ENCODE results near the gene FAM81A. TPM values are rescaled to one million over a fixed set of nuclear protein-coding genes. Genes with fewer than 3 reads are reported as not detected.
A peak's percentile ranks its signal among the peaks of the same experiment; 100 is the strongest.

Gene FAM81A
- total RNA-seq, 1 experiment from 2014 or later: 3.9 TPM

DNA sequence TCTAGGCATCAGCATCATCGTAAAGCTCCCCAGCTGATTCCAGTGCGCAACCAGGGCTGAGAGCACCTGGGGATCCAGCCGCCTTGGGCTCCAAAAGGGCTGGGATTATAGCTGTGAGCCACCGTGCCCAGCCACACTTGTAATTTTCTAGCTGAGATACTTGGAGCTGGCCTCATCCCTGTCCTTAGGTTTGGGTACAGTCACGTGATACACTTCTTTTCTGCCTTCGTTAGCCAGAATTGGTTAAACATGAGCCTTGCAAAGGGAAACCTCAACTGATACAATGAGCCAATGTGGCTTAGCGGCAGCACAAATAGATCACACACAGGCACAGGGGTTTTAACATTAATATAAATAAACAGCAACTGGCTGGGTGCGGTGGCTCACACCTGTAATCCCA is 103.8 kb downstream of the FAM81A start:
- DNase-seq (ENCODE audit: low spot score): no peak

DNA sequence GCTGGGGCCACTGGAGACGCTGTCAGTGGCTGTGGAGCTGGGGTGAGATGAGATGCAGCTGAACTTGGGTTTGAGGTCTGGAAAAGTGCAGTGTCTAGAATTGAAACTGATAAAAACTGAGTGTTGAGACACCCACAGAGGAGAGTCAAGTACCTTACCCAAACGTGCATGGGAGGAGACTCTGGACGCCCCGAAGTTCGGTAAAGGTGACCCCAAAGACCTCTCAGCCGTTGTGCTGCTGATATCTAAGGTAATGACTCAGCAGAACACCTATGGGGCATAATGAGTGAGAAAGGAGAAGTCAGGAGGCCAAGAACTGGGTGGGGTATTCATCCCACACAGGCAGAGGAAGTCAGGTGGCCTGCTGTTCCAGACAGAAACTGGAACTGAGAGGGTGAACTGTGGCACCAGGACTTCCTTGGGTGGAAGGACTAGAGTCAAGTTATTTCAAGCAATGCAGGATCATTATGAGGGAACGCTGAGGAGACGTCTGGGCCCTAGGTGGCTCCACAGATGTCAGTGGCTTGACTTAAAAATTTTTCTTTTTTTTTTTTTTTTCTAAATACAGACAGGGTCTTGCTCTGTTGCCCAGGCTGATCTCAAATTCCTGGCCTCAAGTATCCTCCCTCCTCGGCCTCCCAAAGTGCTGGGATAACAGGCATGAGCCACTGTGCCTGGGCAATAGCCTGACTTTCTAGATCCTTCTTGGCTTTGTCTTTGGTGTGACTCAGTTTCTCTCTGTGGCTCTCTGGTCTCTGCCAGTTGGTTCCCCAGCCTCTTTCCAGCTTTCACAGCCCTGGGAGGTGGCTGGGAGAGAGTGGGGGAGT is 105.9 kb downstream of the FAM81A start:
- no peak for DNase-seq (ENCODE audit: low spot score)

DNA sequence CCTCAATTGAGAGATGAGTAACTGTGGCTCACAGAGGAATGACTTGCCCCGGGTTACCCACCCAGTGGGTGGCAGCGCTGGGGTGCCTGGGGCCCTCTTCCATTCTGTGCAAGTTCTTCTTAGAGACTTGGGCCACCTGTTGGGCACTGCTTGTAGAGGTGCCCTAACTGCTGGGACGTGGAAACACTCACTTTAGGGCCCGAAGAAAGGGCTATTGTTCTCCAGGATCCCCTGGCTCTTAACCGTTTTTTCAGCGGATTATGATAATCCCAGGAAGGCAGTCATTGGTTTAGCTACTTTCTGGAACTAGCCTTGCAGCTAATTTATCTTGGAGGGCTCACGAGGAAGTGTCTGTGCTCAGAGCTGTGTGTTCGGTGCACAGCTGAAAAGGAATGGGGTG is 107.6 kb downstream of the FAM81A start:
- no peak for DNase-seq (ENCODE audit: low spot score)

DNA sequence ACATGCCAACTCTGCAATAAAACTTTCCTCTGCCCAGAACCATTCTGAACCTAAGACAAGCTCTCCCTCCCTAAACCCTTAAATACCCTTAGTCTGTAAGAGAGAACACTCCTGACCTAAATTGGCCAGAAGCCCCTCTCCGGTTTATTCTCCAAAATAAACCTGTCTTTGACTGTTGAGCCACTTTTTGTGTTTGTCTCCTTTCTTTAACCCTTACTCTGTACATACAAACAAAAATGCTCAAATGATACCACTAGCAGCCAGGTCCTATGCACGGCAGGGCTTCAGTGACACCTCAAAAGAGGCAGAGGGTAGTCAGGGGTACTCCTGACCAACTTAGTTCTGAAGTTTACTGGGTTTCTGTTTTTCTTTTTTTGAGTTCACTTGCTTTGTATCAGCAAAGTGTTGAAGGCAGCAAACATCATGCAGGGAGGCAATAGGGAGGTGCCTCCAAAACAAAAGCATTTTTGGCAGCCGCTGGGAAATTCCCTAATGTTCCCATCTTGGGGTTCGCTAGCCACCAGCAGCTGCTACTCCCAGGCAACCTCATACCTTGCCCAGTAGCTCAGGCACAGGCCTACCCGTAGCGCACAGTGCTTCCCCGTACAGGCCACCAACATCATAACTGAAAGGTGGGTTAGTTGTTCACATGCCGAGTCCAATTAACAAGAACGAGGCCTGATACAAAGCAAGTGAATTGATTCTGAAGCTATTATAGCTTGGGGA is 110.7 kb downstream of the FAM81A start:
- DNase-seq (ENCODE audit: low spot score): no peak

DNA sequence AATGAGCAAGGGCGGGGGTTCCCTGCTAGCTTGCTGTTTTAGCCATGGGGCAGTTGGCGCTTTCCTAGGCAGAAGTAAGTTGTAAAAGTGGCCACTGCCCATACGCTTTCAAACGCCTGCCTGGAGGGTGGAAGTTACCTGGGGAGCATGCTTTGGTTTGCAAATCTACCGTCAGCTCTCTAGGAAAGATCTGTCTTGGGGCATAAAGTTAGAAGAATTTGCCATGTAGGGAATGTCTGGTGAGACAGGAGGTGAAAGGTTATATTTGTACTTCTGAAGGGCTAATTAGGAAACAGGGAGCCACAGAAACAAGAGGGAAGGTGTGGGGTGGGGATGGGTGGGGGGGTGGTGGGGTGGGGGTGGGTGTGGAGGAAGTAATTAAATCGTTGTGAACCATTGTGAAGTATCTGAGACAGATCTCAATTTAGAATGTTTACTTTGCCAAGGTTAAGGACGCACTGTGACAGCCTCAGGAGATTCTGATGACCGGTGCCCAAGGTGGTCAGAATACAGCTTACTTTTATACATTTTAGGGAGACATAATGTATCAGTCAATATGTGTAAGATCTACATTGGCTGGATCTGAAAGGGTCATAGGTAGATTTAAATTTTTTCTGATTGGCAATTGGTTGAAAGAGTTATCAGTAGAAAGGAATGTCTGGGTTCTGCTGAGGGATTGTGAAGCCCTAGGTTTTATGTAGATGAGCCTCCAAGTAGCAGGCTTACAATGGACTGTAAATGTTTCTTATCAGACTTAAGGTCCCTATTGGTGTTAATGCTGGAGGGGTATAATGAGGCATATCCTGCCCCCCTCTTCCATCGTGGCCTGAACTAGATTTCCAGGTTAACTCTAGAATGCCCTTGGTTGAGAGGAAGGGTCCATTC is 111.6 kb downstream of the FAM81A start:
- no peak for DNase-seq (ENCODE audit: low spot score)

DNA sequence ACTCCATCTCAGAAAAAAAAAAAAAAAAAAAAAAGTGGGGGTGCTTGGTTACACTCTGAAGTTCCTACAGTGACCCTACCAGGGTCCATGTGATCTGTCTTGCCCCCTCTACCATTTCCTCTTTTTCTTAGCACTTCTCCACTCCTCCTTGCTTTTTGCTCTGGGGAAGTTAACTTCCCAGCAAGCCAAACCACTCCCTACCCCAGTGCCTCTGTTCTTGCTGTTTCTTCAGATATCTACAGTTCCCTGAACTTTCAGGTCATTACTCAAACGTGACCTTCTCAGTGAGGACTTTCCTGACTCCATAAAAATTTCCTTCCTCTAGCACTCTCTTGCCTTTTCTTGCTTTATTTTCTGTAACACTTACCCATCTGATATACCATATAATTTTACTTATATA is 112.5 kb downstream of the FAM81A start:
- DNase-seq (ENCODE audit: low spot score): no peak

DNA sequence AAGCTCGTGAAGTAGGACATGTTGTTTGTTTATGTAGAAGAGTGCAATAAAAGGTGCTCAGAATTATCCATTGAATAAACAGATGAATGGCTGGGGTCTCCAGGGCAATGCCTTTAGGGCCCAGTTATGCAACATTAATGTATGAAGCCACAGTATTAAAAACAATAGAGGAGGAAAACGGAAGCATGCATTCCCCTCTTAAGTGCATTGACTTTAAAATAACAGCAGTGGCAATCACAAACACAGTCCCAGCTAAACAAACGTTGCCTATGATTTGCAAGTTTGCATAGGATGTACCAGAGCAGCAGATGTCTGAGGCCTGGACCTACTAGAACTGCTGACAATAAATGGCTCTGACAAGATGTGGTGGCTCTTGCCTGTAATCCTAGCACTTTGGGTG is 113.0 kb downstream of the FAM81A start:
- DNase-seq (ENCODE audit: low spot score): no peak

DNA sequence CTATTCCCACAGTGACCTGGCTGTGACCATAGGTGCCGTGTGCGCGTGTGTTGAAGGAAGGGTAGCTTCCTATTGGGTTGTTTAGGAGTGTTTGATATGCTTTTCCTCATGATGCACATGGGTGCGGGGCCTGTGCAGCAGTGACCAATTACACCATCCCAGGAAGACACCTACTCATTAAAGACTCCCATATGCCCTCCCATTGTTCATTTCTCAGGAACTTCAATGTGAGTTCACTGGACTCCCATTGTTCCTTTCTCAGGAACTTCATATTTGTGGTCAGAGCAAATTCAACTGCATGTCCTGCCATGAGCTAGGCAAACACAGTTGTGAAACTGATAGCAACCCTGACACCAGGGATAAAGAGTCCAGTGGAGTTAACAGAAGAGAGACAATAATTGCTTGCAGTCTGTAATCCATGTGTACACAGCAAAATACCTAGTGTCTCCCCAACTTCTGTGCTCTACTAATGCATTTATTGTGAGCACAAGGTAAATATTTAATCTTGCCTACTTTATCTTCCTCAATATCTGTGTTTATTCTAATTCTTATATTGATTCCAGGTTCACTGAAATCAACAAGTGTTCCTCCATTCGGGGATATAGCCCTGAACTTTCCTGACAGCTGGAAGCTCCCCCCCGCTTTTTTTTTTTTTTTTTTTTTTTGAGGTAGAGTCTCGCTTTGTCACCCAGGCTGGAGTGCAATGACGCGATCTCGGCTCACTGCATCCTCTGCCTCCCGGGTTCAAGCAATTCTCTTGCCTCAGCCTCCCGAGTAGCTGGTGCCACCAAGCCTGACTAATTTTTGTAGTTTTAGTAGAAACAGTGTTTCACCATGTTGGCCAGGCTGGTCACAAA is 116.1 kb downstream of the FAM81A start:
- peak; percentile 54 for DNase-seq (ENCODE audit: low spot score)

DNA sequence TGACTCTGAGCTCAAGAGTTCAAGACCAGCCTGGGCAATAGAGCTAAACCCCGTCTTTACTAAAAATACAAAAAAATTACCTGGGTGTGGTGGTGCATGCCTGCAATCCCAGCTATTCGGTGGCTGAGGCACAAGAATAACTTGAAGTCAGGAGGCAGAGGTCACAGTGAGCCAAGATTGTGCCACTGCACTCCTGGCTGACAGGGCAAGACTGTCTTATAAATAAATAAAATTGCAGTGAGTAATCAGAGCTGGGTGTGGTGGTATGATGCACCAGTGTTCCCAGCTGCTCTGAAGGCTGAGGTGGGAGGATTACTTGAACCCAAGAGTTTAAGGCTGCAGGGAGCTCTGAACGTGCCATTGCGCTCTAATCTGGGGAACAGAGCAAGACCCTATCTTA is 117.7 kb downstream of the FAM81A start:
- DNase-seq (ENCODE audit: low spot score): peak; percentile 23

DNA sequence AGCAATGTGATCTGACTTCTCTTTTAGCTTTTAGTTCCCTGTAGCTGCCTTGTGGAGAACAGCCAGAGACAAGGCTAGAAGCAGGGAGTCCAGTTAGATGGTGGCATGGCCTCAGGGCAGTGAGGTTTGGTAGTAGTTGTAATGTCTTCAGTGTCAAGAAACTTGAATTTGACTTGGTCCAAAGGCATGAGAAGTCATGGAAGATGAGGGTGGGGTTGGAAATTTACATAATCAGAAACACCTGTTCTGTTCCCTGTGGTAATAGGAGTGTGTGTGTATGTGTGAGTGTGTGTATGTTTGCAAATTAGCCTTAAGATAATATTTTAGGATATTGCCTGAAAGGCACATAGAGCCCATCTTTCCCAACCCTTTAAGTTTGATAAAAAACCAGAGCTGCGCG is 118.4 kb downstream of the FAM81A start:
- DNase-seq (ENCODE audit: low spot score): no peak

DNA sequence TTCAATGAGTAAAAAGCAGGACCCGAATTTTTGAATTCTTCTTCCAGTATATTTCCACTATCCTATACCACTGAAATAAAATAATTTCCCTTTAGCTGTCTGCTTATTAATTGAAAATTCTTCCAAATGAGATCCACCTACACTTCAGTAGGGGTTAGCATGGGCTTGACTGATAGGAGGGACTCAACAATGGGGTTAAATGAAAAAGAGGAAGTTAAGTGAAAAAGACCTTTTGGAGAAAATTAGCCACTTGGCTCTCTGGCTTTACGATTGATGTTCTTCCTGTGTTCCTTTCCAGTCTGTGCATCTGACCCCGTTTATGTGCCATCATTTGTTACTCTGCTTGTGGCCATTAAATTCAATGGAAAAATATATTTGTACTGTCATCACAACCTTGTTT is 119.6 kb downstream of the FAM81A start:
- no peak for DNase-seq (ENCODE audit: low spot score)

DNA sequence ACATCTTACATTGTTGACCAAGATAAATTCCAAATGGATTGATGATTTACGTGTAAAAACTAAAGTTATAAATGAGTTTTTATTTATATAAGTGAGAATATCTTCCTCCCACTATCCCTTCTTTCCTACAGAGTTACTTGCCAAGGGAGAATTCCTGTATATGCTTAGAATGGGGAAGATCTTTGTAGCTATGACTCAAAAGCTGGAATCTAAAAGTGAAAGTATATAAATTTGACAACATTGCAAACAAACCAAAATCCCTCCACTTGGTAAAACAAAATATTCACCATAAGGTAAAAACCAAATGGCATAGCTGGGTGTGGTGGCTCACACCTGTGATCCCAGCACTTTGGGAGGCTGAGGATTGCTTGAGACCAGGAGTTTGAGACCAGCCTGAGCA is 120.9 kb downstream of the FAM81A start:
- DNase-seq (ENCODE audit: low spot score): no peak

DNA sequence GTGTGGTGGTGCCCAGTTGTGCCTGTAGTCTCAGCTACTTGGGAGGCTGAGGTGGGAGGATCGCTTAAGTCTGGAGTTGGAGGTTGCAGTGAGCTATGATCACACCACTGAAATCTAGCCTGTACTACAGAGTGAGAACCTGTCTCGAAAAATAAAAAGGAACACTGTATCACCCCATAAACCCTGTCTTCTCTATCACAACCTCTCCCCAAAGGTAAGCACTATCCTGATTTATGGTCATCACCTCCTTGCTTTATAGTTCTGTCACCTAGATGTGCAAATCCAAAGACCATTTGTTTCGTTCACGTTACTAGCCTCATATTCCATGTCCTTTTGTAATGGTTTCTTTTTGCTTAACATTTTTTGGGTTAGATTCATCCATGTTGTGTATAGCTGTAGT is 123.6 kb downstream of the FAM81A start:
- DNase-seq (ENCODE audit: low spot score): no peak

DNA sequence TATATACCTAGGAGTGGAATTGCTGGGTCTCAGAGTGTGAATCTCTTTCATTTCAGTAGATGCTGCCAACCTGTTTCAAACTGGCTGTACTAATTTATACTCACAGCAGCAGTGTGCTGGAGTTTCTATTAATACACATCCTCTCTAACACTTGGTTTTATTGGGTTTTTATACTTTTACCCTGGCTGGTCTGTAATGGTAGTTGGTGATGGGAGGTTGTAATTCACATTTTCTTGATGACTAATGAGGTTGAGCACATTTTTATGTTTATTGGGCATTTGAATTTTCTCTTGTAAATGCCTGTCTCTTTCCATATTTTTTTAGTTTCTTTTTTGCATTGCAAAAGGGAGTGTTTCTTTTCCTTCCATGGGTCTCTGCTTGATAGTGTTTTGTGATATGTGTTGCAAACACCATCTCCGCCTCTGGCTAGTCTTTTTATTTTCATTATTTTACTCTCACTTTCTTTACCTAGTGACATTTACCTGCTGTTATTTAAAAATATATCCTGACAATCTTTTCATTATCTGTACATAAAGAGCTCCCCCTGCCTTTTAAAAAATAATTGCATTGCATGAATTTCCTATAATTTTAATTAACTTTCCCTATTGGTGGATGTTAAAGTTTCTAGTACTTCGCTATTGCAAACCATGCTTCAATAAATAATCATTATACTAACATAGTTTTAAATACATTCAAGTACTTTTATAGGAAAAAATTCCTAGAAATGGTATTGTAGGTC is 124.6 kb downstream of the FAM81A start:
- no peak for DNase-seq (ENCODE audit: low spot score)

DNA sequence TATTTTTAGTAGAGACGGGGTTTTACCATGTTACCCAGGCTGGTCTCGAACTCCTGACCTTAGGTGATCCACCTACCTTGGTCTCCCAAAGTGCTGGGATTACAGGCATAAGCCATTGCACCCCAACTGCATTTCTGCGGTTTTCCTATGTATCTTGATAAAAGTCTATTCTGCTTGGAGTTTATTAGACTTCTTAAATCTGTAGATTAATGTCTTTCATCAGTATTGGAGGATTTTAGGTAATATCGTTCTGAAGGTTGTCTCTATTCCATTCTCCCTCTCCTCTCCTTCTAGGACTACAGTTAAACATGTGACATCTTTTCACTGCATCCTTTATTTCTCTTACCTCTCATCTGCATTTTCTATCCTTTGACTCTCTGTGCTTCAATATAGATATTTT is 127.3 kb downstream of the FAM81A start:
- DNase-seq (ENCODE audit: low spot score): no peak

DNA sequence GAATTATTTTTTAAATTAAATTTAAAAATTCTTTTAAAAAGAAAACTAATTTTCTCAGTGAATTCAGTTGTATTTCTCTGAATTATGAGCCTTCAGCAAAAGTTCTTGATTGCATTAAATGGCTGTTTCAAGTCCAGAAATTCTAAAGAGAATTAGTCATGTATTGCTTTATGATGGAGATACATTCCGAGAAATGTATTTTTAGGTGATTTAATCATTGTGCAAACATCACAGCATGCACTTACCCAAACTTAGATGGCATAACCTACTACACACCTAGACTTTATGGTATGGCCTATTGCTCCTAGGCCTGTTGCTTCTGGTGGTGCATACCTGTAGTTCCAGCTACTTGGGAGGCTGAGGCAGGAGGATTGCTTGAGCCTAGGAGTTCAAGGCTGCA is 129.3 kb downstream of the FAM81A start:
- no peak for DNase-seq (ENCODE audit: low spot score)

DNA sequence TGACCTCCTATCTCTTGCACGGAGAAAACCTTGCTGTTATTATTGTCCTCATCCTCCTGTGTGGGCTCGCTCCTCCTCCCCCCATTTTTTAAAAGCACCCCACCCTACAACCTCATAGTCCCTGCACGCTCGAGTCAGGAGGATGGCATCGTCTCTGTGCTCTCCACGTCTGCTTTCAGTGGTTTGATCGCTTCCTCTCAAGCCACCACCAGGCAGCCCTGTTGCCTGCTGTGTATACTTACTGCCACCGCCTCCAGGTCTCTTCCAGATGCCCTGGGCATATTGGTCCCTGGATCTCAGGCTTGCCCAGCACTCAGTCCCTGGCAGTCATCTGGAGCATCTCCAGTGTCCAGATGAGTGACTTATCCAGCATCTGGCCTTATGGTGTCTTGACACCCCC is 131.5 kb downstream of the FAM81A start:
- DNase-seq (ENCODE audit: low spot score): no peak

DNA sequence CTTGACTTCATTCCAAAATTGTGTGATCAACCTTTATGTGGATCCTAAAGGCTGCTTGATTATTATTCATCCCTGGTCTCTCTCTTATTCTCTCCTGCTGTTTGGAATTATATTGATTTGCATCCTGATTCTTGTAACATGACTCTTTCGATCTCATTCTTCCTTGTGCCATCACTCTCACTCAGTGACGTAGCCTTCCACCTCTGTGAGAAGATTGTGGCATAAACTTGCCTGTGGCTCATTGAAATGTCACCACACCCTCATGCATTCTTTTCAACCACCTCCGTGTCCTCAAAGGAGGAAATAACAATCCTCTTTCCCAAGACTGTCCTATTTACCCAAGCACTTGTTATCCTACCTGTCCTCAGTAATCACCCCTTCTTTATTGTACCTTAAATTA is 132.3 kb downstream of the FAM81A start:
- DNase-seq (ENCODE audit: low spot score): no peak

DNA sequence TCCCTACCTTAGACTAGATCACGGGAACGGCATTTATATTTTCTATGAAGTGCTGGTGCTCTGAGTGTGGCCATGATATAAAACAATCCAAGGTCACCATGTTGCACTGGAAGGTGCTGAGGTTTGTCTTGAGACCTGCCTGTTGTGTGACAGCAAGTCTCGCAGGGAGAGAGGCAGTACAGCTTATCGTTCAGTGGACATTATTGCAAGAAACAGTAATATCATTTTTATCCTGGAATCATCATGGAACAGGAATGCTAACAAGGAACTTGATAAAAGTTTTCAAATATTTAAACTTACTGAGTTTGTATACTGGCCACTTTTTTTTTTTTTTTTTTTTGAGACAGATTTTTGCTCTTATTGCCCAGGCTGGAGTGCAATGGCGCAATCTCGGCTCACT is 133.6 kb downstream of the FAM81A start:
- DNase-seq (ENCODE audit: low spot score): no peak
